ENCODE measurements around the gene XPNPEP3. TPM values are rescaled to one million over a fixed set of nuclear protein-coding genes. Genes with fewer than 3 reads are reported as not detected.

XPNPEP3 gene
- total RNA-seq, 2 donors from 2014 or later, result 6.9 to 14.3 TPM

DNA sequence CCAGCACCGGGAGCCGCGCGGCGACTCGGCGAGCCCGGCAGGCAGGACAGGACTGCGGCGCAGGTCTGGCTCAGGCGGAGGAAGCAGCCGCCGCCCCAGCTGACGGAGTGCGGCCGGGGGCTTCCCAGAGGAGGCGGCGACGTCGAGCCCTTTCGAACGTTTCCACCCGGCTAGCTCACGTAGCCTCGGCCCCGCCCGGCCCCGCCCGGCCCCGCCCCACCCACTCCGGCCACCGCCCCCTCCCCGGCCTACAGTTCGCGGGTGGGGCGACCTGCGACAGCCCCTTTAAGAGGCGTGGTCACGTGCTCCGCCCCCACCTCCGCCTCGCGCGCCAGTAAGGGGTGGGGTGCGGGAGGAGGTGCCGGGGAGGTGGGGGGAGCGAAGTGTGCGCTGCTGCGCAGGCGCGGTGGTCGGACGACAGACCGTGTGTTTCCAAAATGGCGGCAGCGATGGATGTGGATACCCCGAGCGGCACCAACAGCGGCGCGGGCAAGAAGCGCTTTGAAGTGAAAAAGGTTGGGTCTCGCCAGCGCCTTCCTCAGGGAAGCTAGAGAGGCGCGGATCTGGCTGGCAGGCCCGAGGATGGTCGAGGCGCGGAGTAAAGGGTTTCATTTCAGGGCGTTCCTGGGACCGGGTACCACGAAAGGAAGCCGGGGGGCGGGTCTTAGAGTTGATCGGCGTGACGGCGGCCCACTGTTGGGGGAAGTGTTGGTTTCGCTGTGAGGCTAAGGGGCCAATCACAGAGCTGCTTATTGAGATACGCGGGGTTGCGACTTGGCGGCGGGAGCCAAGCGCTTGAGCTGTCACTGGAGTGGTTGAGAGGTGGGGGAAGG, 94.2 kb downstream of the XPNPEP3 start, which contains the start of gene RBX1:
TSS of gene RBX1 (plus strand) at position 417 of the 833 bp plus-strand sequence. CDS start at position 438, 21 bp downstream.
- Histone ChIP-seq H3K9me3 (no peaks in the 10 kb centered on the region), H3K27ac (peak within 1 kb of the TSS; percentile 78 to 97 (median 90)), H3K4me3 (peak within 1 kb of the TSS; percentile 59 to 96), H3K4me1 (peaks cover 28% of the 10 kb centered on the region), H3K36me3 (replicated peaks in 1 of 2; ENCODE audit: insufficient read depth in 1 of 2, low read depth in 2 of 2) (no peaks in the 10 kb centered on the region), H3K27me3 (no peaks in the 10 kb centered on the region)
- 0% methylated on average over 4 to 78 of the region's 86 CpGs for WGBS, 2 donors
- ATAC-seq, result peak; percentile 93
- peak; percentile 67 to 91 (median 86) for TF ChIP-seq POLR2A (IDR thresholded peaks at IDR 0.05)
- TF ChIP-seq, protein P1, sequence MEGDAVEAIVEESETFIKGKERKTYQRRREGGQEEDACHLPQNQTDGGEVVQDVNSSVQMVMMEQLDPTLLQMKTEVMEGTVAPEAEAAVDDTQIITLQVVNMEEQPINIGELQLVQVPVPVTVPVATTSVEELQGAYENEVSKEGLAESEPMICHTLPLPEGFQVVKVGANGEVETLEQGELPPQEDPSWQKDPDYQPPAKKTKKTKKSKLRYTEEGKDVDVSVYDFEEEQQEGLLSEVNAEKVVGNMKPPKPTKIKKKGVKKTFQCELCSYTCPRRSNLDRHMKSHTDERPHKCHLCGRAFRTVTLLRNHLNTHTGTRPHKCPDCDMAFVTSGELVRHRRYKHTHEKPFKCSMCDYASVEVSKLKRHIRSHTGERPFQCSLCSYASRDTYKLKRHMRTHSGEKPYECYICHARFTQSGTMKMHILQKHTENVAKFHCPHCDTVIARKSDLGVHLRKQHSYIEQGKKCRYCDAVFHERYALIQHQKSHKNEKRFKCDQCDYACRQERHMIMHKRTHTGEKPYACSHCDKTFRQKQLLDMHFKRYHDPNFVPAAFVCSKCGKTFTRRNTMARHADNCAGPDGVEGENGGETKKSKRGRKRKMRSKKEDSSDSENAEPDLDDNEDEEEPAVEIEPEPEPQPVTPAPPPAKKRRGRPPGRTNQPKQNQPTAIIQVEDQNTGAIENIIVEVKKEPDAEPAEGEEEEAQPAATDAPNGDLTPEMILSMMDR (IDR thresholded peaks at IDR 0.05), result no peak
- intact Hi-C loops (cut with DNase I), result loop anchor here (5.0 kb wide), 1 partner anchor 141 kb away; the partner anchor contains the start of gene EP300
- DNase-seq, result peak; percentile 98 to 99 (median 98)

DNA sequence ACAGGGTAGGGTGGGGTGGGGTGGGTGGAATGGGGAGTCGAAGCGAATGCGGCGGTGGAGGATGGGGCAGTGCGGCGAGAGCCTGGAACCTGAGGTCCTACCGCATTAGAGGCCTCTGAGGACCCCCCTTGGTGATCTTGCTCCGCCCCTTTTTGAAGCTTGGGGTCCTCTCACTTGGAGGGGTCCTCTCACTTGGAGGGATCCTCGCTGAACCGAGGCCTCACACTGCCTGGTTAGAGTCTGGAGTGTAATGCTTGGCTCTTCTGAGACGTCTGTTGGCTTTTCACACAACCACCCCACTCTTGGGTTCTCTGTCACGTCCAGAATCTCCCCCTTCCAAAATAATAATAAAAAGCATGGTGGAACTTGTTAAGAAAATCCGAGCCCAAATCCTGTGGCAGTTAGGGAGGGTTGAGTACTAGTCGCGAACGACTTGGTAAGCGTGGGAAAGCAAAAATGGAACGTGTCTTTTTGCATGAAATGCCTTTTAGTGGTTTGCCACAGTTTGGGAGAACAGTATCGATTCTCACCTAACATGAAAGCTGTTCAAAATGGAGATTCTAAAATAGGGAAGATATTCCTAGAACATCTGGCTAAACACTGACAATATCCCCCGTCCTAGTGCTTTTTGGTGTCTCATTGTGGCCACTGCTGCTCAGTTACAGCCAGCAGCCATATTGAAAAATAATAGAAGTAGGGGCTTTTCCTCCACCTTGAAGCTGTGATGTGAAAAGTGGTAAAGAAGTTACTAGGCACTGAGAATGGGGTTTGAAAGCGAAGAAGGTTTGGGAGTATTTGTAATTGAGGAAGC, 95.1 kb downstream of the XPNPEP3 start:
- Histone ChIP-seq H3K36me3 (replicated peaks in 1 of 2; ENCODE audit: insufficient read depth in 1 of 2, low read depth in 2 of 2) (no peaks in the 10 kb centered on the region), H3K4me1 (peaks cover 28% of the 10 kb centered on the region), H3K27me3 (no peaks in the 10 kb centered on the region), H3K27ac (peak overlapping the region; percentile 78 to 97 (median 90)), H3K9me3 (no peaks in the 10 kb centered on the region), H3K4me3 (peak overlapping the region; percentile 59 to 96)
- no peak for ATAC-seq
- TF ChIP-seq POLR2A (IDR thresholded peaks at IDR 0.05), result peak in 2 of 3 donors; percentile 28 to 67
- TF ChIP-seq, protein P1 (IDR thresholded peaks at IDR 0.05), result no peak
- intact Hi-C loops (cut with DNase I), result loop anchor here (5.0 kb wide), 1 partner anchor 140 kb away; the partner anchor contains the start of gene EP300
- no peak for DNase-seq
- 4 to 6% methylated on average over 20 to 21 of the region's 21 CpGs for WGBS, 2 donors

DNA sequence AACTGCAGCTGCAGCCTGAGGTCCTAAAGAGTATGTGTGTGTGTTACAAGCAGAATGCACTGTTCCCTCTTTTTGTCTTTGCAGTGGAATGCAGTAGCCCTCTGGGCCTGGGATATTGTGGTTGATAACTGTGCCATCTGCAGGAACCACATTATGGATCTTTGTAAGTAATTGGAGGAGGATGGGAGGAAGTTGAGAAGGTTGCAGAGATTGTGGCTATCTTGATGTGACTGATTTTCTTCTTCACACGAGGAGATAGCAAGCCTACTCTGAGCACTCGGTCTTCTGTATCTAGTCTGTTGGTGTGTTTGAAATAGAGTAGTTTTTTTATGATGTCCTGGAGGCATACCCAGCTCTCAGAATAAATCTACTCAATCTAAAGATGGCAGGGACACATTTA, 96.5 kb downstream of the XPNPEP3 start:
- no peak for DNase-seq
- intact Hi-C loops (cut with DNase I), result loop anchor here (5.0 kb wide), 1 partner anchor 139 kb away; the partner anchor contains the start of gene EP300
- H3K4me1 ChIP-seq, result peaks cover 28% of the 10 kb centered on the region
- ATAC-seq, result no peak
- H3K36me3 ChIP-seq (replicated peaks in 1 of 2; ENCODE audit: insufficient read depth in 1 of 2, low read depth in 2 of 2), result no peaks in the 10 kb centered on the region
- WGBS, 2 donors, result 48 to 74% methylated on average over 2 of the region's 2 CpGs
- no peak for TF ChIP-seq POLR2A (IDR thresholded peaks at IDR 0.05)
- TF ChIP-seq, protein P1 (IDR thresholded peaks at IDR 0.05), result no peak
- H3K4me3 ChIP-seq, result no peak overlapping the region
- H3K9me3 ChIP-seq, result no peaks in the 10 kb centered on the region
- no peak overlapping the region for H3K27ac ChIP-seq
- no peaks in the 10 kb centered on the region for H3K27me3 ChIP-seq

DNA sequence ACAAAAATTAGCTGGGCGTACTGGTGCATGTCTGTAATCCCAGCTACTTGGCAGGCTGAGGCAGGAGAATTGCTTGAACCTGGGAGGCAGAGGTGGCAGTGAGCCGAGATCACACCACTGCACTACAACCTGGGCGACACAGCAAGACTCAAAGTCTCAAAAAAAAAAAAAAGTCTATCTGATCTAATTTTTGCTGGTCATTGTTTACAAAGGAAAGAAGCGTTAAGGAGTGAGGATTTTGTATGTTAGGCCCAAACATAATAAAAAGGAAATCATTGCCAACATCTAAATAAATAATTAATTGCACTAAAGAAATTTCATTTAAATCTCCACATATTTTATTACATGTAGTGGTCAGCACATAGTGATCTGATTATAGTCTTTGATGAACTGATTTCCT, 97.2 kb downstream of the XPNPEP3 start:
- 67 to 76% methylated on average over 4 of the region's 4 CpGs for WGBS, 2 donors
- Histone ChIP-seq H3K4me1 (peaks cover 28% of the 10 kb centered on the region), H3K27ac (no peak overlapping the region), H3K27me3 (no peaks in the 10 kb centered on the region), H3K36me3 (replicated peaks in 1 of 2; ENCODE audit: insufficient read depth in 1 of 2, low read depth in 2 of 2) (no peaks in the 10 kb centered on the region), H3K9me3 (no peaks in the 10 kb centered on the region), H3K4me3 (no peak overlapping the region)
- DNase-seq (no peak), ATAC-seq (no peak)
- TF ChIP-seq POLR2A (IDR thresholded peaks at IDR 0.05), result no peak
- TF ChIP-seq, protein P1 (IDR thresholded peaks at IDR 0.05), result no peak
- intact Hi-C loops (cut with DNase I), result loop anchor here (5.0 kb wide), 1 partner anchor 138 kb away; the partner anchor contains the start of gene EP300
